Erythroblast (primary cell): ENCODE measurements around the gene TBX1.

ENCODE experiments used
- GATA1 ChIP-seq: IDR thresholded peaks from 2 replicates; pipeline ENCODE4 v1.6.1; 2011; ENCODE audit warnings: low read depth, mild to moderate bottlenecking, control low read depth, low read length, moderate library complexity
- POLR2A ChIP-seq: IDR thresholded peaks from 2 replicates; pipeline ENCODE4 v1.6.1; 2011; ENCODE audit warnings: mild to moderate bottlenecking, low read length

DNA sequence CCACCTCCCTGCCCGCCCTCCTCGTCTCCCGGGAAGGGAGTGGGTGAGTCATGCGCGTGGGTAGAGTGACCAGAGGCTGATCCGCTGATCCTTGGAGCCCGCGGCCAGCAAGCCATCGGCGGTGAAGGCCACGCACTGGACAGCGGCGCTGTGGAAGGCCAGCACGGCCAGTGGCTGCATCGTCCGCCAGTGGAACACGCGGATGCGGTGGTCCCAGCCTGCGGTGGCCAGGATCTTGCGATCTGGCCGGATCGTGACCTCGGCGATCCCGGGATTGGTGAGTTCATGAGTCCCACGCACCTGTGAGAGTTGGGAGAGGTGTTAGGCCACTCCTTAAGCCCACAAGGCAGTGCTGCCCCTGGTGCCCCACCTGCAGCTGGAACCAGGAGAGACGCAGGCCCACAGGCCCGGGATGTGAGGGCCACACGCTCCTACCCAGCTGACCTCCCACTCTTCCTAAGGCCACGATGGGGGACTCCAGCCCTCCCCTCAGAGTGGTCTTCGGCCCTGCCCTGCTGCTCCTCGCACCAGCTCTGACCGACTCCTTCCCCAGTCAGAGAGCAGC is 28.2 kb downstream of the TBX1 start:
- no peak for TF ChIP-seq POLR2A
- no peak for TF ChIP-seq GATA1
